Left lung (tissue), 10 donors: ENCODE results near the gene CDKL4. TPM values are rescaled to one million over a fixed set of nuclear protein-coding genes. Genes with fewer than 3 reads are reported as not detected.
"Not testable (repeated sequence)": the region's sequence is repeated elsewhere in the genome, so short reads cannot be mapped to it uniquely, and the experiment has no call there.

Experiments used
- ATAC-seq: fragments of 200-7000 bp; cut with Tn5 transposase; one replicate; pipeline ENCODE4 v1.9.1; 2020; ENCODE audit warnings: moderate library complexity
- DNase-seq, 4 donors: peaks; one replicate each; pipeline ENCODE4 v3.0.0-alpha.2; 2013 to 2020
- H3K27ac ChIP-seq, 2 donors: fragments of 200-600 bp; sonication (generic) in 1 of 2; one replicate each; pipeline versions ENCODE4 v1.5.0 to v1.8.0; 2020 to 2021
- H3K27me3 ChIP-seq, 2 donors: fragments of 200-600 bp; sonication (generic) in 1 of 2; one replicate each; pipeline versions ENCODE4 v1.5.0 to v1.8.0; 2020 to 2021
- H3K36me3 ChIP-seq, 2 donors: fragments of 200-600 bp; sonication (generic) in 1 of 2; one replicate each; pipeline versions ENCODE4 v1.5.0 to v1.8.0; 2020 to 2021
- H3K4me1 ChIP-seq, 2 donors: fragments of 200-600 bp; one replicate each; pipeline ENCODE4 v1.8.0; 2021
- H3K4me3 ChIP-seq, 2 donors: fragments of 200-600 bp; sonication (generic) in 1 of 2; one replicate each; pipeline versions ENCODE4 v1.5.0 to v1.8.0; 2020 to 2021; ENCODE audit warnings: mild to moderate bottlenecking in 1 of 2
- H3K9me3 ChIP-seq, 2 donors: fragments of 200-600 bp; sonication (generic) in 1 of 2; one replicate each; pipeline versions ENCODE4 v1.5.0 to v1.8.0; 2020 to 2021
- CTCF ChIP-seq, 2 donors: fragments of 200-600 bp; sonication (generic) in 1 of 2; IDR thresholded peaks; one replicate each; pipeline versions ENCODE4 v1.5.0 to v1.8.0; 2021; ENCODE audit warnings: antibody characterized with exemption in 2 of 2
- intact Hi-C, 2 donors: fragments of 100-400 bp; cut with DNase I; formaldehyde crosslinking; loops; one replicate each; pipeline versions ENCODE4 v1.11.2 to v1.14.2; 2022
- polyA plus RNA-seq, 6 donors: library from polyadenylated mRNA; unstranded; fragments of 120-200 nt; gene quantifications; one replicate each; pipeline ENCODE4 v1.2.1, GENCODE V29; 2013; ENCODE audit not compliant: insufficient read length in 6 of 6
- total RNA-seq, 2 donors: library from RNA; stranded (reverse); fragmentation: NEBNext Ultra II Directional; extraction: Animal tissue kit (Norgen Biotek cat#: 25700); gene quantifications; one replicate each; pipeline ENCODE4 v1.2.1, GENCODE V29; 2021
- donor health status: DM: no; HTN: yes; CAD: no.
- donor health status: DM: no; HTN: no; CAD: no.

The CDKL4 gene
- total and polyA plus RNA-seq, 8 donors = 0.55 to 3.1 (median 1.1) TPM

GRCh38 chr2:39178756-39179155 is 65.0 kb downstream of the CDKL4 start:
- DNase-seq (no peak), ATAC-seq (no peak)
- Histone ChIP-seq H3K27me3 (no peaks in the 10 kb centered on the region), H3K4me1 (no peaks in the 10 kb centered on the region), H3K27ac (no peak overlapping the region), H3K4me3 (no peak overlapping the region), H3K36me3 (no peaks in the 10 kb centered on the region), H3K9me3 (no peaks in the 10 kb centered on the region)
- no peak for TF ChIP-seq CTCF (IDR thresholded peaks at IDR 0.05)
- intact Hi-C loops = no loop called here

- H3K4me3 ChIP-seq = no peak overlapping the region
- no peaks in the 10 kb centered on the region for H3K36me3 ChIP-seq
- ATAC-seq (no peak), DNase-seq (no peak)
- H3K9me3 ChIP-seq = no peaks in the 10 kb centered on the region
- no peaks in the 10 kb centered on the region for H3K4me1 ChIP-seq
- intact Hi-C loops = no loop called here
- no peak for TF ChIP-seq CTCF (IDR thresholded peaks at IDR 0.05)
- no peak overlapping the region for H3K27ac ChIP-seq
- no peaks in the 10 kb centered on the region for H3K27me3 ChIP-seq
Observed at GRCh38 chr2:39176997-39177396, 66.8 kb downstream of the CDKL4 start.

- Histone ChIP-seq H3K27ac (no peak overlapping the region), H3K4me3 (no peak overlapping the region), H3K9me3 (no peaks in the 10 kb centered on the region), H3K4me1 (no peaks in the 10 kb centered on the region), H3K27me3 (no peaks in the 10 kb centered on the region), H3K36me3 (no peaks in the 10 kb centered on the region)
- DNase-seq (no peak), ATAC-seq (no peak)
- no peak for TF ChIP-seq CTCF (IDR thresholded peaks at IDR 0.05)
- intact Hi-C loops = no loop called here
Observed at GRCh38 chr2:39175026-39175812, 68.6 kb downstream of the CDKL4 start.

GRCh38 chr2:39174022-39174421 is 69.7 kb downstream of the CDKL4 start:
- H3K27me3 ChIP-seq = no peaks in the 10 kb centered on the region
- no peaks in the 10 kb centered on the region for H3K4me1 ChIP-seq
- H3K27ac ChIP-seq = no peak overlapping the region
- intact Hi-C loops = no loop called here
- no peak for TF ChIP-seq CTCF (IDR thresholded peaks at IDR 0.05)
- H3K9me3 ChIP-seq = no peaks in the 10 kb centered on the region
- no peak overlapping the region for H3K4me3 ChIP-seq
- DNase-seq (no peak), ATAC-seq (no peak)
- H3K36me3 ChIP-seq = no peaks in the 10 kb centered on the region

GRCh38 chr2:39172047-39172706 is 71.6 kb downstream of the CDKL4 start:
- ATAC-seq, H3K9me3 ChIP-seq, H3K4me3 ChIP-seq, H3K27me3 ChIP-seq, H3K36me3 ChIP-seq, DNase-seq, intact Hi-C loops, H3K27ac ChIP-seq, H3K4me1 ChIP-seq: not testable (repeated sequence)
